HTERT RPE-1 (cell line): ENCODE data around the gene PRKCE.

ENCODE experiments used
- in situ Hi-C: fragments of 300-500 bp; cut with MboI; formaldehyde crosslinking; loops from 4 replicates; pipeline ENCODE4 v1.14.3; 2020; ENCODE audit warnings: low sequenced_read_pairs

PRKCE gene

DNA sequence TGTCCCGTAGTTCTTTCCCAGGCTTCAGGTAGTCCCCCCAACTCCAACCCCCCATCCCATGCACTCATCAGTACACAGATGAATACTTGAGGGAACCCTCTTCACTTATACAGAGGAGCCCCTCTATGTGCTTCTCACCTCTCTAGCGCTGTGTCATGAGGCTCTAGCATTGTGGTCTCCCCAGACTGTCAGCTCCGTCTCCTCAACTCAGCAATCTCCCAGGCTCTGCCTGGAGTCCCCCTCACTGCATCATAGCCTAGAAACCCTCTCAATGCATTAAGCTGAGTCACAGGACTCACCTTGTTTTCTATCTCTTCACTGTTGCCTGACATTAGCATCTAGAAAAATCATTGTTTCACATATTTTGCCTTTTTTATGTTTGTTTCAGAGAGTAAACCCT is 20.2 kb upstream of the PRKCE start:
- in situ Hi-C loops, result no loop called here

DNA sequence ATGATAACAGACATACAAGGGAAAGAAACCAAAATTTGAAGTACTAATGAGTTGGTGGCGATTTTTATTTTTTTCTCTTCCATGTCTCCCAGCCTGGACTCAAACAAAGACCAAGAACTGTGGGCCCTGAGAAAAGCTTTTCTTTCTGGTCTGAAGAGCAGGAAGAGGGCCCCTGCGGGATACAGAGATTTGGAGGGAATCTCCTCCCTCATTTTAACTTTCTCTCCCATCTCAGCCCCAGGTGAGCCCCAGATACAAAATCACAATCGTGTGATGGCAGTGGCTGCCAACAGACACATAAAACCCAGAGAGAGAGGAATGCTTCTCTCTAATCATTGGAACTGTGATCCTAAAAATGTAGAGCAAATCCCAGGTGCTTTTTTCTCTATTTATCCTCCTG is 19.5 kb upstream of the PRKCE start:
- in situ Hi-C loops, result no loop called here

- in situ Hi-C loops, result no loop called here
Observed at GRCh38 chr2:45634223-45634622, 17.3 kb upstream of the PRKCE start.

DNA sequence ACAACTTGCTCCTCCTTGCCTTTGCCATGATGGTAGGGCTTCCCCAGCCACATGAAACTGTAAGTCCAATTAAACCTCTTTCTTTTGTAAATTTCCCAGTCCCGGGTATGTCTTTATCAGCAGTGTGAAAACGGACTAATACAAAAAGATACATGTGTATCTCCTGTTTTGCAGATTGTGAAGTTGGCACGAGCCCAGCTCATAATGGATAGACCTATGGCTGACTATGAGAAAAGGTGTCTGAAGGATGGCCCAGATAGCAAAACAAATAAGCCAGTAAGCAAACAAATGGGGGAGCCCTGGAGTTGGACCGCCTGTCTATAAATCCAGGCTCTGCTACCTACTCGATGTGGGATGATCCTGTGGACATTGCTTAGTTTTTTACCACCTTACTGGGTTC is 15.5 kb upstream of the PRKCE start:
- in situ Hi-C loops, result no loop called here

GRCh38 chr2:45637440-45637839 is 14.0 kb upstream of the PRKCE start:
- in situ Hi-C loops, result no loop called here

DNA sequence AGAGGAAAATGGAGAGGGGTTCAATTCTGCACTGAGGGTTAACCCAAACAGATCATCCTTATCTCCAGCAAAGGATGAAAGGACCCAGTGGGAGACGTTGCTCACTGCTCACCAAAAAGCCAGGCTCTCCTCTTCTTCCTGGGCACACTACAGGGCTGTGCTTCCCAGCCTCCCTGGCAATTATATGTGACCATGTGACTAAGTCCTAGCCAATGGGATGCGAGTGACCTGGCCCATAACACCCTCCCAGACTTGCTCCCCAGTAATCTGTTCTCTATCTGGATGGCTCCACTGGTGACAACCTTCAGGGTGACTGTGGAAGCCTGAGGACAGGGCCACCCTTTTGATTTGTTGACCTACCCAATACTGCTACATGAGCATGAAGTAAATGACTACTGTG is 10.9 kb upstream of the PRKCE start:
- in situ Hi-C loops, result no loop called here

DNA sequence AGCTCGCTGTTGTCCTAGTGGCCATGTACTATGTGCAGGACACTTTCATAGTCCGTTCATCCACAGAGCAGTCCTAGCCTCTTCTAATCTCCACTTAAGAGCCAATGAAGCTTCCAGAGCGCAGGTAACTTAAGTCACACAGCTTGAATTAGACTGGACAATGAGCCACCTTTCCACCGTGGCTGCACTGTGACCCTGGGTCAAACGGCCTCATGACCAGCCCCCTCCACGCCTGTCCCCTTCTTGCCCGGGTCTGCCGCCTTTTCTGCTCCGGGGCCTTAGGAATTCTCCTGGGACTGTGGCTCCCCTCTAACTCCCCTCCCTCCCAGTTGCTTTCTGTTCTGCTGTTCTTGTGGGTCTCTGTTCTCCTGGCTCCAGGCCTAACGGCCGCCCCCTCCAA is 8.4 kb upstream of the PRKCE start:
- in situ Hi-C loops, result no loop called here

GRCh38 chr2:45643543-45644542 is 7.6 kb upstream of the PRKCE start:
- in situ Hi-C loops, result no loop called here

- in situ Hi-C loops, result no loop called here
Observed at GRCh38 chr2:45646289-45646688, 5.2 kb upstream of the PRKCE start.

- in situ Hi-C loops, result no loop called here
Observed at GRCh38 chr2:45647356-45647755, 4.1 kb upstream of the PRKCE start.

GRCh38 chr2:45647986-45648520 is 3.4 kb upstream of the PRKCE start:
- in situ Hi-C loops, result no loop called here

GRCh38 chr2:45648636-45649035 is 2.8 kb upstream of the PRKCE start:
- in situ Hi-C loops, result no loop called here

DNA sequence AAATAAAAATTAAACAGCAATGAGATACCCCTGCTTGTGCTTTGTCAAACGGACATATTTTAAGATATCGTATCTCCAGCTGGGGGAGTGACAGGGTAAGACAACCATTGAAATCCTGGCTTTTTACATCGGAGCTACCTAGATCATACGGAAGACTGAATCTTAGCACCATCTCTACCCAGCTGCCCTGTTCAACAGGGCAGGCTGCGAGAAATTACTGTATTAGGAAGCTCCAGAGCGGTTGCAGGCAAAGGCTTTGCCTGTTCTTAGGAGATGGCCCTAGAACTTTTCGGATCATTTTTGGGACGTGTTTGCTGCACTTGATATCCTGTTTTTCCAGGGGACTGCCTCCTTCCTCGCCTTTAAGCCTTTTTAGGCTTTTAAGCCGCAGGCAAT is 2.0 kb upstream of the PRKCE start:
- in situ Hi-C loops, result no loop called here

DNA sequence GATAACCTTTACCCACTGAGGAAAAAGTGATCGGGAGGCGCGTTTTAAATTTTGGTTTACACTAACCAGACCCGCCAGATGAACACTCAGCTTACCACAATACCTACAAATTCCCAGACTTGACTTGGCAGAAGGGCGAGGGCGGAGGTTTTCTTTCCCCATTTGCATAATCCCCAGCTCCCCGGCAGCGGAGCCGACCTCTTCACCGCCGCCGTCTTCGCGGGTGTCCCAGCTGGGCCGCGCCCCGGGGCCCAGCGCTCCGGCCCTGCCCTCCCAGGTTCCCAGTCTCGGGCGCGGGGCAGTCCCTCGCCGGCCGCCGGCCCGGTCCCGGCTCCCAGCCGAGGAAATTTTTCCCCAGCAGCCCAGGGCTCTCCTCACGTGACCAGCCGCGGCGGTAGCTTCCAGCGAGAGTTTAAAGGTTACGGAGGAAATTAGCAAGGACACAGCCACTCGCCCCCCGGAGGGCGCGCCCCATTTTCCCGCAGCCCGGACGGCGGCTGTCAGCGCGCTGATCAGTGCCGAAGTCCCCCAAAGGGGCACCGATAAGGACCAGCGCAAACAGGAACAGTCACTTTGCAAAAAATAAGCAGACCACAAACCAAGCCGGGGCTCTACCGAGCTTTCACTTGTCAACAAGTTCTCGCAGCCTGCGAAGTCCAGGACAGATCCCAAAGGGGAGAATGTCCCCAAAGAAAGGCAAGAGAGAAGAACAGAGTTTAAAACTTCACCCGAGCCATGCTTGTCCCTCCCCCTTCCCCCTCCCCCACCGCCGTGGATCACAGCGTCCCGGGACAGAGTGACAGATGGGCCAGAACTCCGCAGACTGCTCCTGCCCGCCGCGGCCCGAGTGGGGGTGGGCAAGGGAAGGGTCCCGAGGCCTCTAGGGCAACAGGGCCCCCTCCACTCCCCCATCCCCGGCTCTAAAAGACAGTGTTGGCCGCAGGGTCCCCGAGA is 1.3 kb upstream of the PRKCE start:
- in situ Hi-C loops, result no loop called here

DNA sequence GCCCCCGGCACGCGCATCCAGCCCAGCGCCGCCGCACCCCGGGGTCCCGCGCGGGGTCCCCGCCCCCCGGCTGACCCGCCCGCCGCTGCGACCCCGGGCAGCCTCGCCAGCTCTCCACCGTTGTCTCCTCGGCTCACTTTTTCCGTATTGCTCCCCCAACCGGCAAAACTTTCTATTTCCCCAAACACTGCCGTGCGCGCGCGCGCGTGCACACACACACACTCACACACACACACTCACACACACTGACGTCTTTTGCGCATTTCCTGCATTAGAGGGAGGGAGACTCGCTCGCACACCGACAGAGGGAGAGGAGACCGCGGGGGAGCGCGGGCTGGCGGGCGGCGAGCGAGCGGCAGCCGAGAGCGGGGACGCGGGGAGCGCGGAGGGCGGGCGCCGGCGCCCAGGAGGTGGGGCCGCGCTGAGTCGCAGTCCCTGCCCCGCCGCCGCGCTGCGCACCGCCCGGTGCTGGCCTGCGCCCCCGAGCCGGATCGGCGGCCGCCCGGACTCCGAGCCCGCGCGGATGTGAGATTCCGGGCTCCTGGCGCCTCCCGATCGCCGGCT is 542 bp upstream of the PRKCE start:
- in situ Hi-C loops, result no loop called here

GRCh38 chr2:45652090-45653031 is 886 bp downstream of the PRKCE start:
- in situ Hi-C loops, result no loop called here

DNA sequence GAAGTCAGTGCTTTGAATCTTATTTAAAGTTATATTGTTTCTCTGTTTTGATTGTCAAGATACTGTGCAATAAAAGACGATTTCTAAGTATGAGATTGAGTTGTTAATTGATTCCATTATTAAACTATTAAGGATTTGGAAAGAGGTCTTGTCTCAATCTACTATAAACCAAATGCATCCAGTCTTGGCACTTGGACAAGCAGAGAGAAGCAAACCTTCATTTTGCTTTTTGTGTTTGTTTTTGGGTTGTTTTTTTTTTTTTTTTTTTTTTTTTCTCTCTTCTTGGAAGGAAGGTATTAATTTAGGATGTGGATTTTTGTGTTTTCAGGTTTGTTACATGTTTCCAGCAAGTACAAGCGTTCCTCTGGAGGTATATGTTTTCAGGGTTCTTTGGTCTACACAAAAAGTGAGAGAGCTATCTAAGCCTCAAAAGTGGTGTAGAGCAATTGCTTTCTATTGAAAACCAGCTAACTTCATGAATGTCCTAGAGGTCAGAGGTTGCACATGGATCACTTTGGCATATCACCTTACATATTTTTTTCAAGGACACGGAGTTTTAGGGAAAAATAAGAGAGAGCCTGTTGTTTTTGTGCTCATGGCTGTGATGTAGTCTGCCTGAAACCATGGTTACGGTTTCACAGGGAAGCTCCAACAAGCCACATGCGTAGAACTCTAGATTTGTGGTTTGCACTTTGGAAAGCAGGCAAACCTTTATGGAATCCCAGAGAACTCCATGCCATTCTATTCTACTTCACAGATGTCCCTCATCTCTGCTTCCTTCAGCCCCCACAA is 1.8 kb downstream of the PRKCE start:
- in situ Hi-C loops, result no loop called here

GRCh38 chr2:45654250-45654649 is 2.8 kb downstream of the PRKCE start:
- in situ Hi-C loops, result no loop called here

- in situ Hi-C loops, result no loop called here
Observed at GRCh38 chr2:45661828-45662227, 10.4 kb downstream of the PRKCE start.
